ENCODE measurements around the gene MYL12A. TPM values are rescaled to one million over a fixed set of nuclear protein-coding genes. Genes with fewer than 3 reads are reported as not detected.
"Not testable (repeated sequence)": the region's sequence is repeated elsewhere in the genome, so short reads cannot be mapped to it uniquely, and the experiment has no call there.

MYL12A gene
- total RNA-seq (2014; rRNA removed; shearing (Covaris generic)), result 437 and 447 TPM in 2 replicates

GRCh38 chr18:3247240-3248061 lies at the start of gene MYL12A:
Gene MYL12A (plus strand): TSS chr18:3247801. CDS start chr18:3253248, 5,447 bp downstream.
- DNase-seq (ENCODE audit: low spot score), result peak; percentile 94

- DNase-seq (ENCODE audit: low spot score), result not testable (repeated sequence)
Measured at GRCh38 chr18:3198260-3198860, 49.2 kb upstream of the MYL12A start.

GRCh38 chr18:3199942-3200645 lies 47.5 kb upstream of the MYL12A start:
- DNase-seq (ENCODE audit: low spot score), result no peak

GRCh38 chr18:3205239-3205638 lies 42.4 kb upstream of the MYL12A start:
- DNase-seq (ENCODE audit: low spot score), result no peak

- no peak for DNase-seq (ENCODE audit: low spot score)
Measured at GRCh38 chr18:3207565-3207964, 40.0 kb upstream of the MYL12A start.

- DNase-seq (ENCODE audit: low spot score), result no peak
Measured at GRCh38 chr18:3209859-3210569, 37.6 kb upstream of the MYL12A start.

- no peak for DNase-seq (ENCODE audit: low spot score)
Measured at GRCh38 chr18:3211236-3211992, 36.2 kb upstream of the MYL12A start.

GRCh38 chr18:3212657-3213056 lies 34.9 kb upstream of the MYL12A start:
- DNase-seq (ENCODE audit: low spot score), result no peak

- no peak for DNase-seq (ENCODE audit: low spot score)
Measured at GRCh38 chr18:3213300-3214059, 34.1 kb upstream of the MYL12A start.

GRCh38 chr18:3214855-3215637 lies 32.6 kb upstream of the MYL12A start:
- no peak for DNase-seq (ENCODE audit: low spot score)

- no peak for DNase-seq (ENCODE audit: low spot score)
Measured at GRCh38 chr18:3216987-3217386, 30.6 kb upstream of the MYL12A start.

GRCh38 chr18:3217948-3218647 lies 29.5 kb upstream of the MYL12A start:
- DNase-seq (ENCODE audit: low spot score), result peak; percentile 35

GRCh38 chr18:3218819-3219218 lies 28.8 kb upstream of the MYL12A start:
- DNase-seq (ENCODE audit: low spot score), result no peak

- DNase-seq (ENCODE audit: low spot score), result no peak
Measured at GRCh38 chr18:3219241-3219630, 28.4 kb upstream of the MYL12A start.

GRCh38 chr18:3219631-3220335 lies 27.8 kb upstream of the MYL12A start, which contains the start of gene MYOM1:
Gene MYOM1 (minus strand): TSS chr18:3219968. CDS start chr18:3215223, 4,745 bp downstream.
- DNase-seq (ENCODE audit: low spot score), result no peak

- DNase-seq (ENCODE audit: low spot score), result not testable (repeated sequence)
Measured at GRCh38 chr18:3220868-3221267, 26.7 kb upstream of the MYL12A start.

- DNase-seq (ENCODE audit: low spot score), result no peak
Measured at GRCh38 chr18:3221496-3221895, 26.1 kb upstream of the MYL12A start.

GRCh38 chr18:3223356-3223755 lies 24.2 kb upstream of the MYL12A start:
- no peak for DNase-seq (ENCODE audit: low spot score)

Measured in H4 (cell line).